Neuronal stem cell (in vitro differentiated cells): ENCODE measurements around the gene MAOB. TPM values are rescaled to one million over a fixed set of nuclear protein-coding genes. Genes with fewer than 3 reads are reported as not detected.
"Not testable (repeated sequence)": the region's sequence is repeated elsewhere in the genome, so short reads cannot be mapped to it uniquely, and the experiment has no call there.

ENCODE experiments used
- DNase-seq: peaks from one replicate; pipeline ENCODE4 v3.0.0-alpha.2; 2013; ENCODE audit warnings: low spot score
- H2AFZ ChIP-seq: one replicate; pipeline ENCODE4 v1.6.1; 2013; ENCODE audit warnings: mild to moderate bottlenecking, low read length, inconsistent platforms
- H2AK5ac ChIP-seq: 2 replicates; pipeline ENCODE4 v1.6.1; 2013; ENCODE audit warnings: low read depth, mild to moderate bottlenecking, inconsistent platforms, low read length, moderate library complexity, mixed read lengths
- H2BK120ac ChIP-seq: 2 replicates; pipeline ENCODE4 v1.6.1; 2013; ENCODE audit warnings: low read depth, mild to moderate bottlenecking, inconsistent platforms, low read length, moderate library complexity, mixed read lengths
- H2BK12ac ChIP-seq: one replicate; pipeline ENCODE4 v1.6.1; 2013; ENCODE audit warnings: low read length, inconsistent platforms
- H2BK15ac ChIP-seq: 2 replicates; pipeline ENCODE4 v1.6.1; 2013; ENCODE audit warnings: mild to moderate bottlenecking, low read length, inconsistent platforms, mixed read lengths
- H2BK5ac ChIP-seq: one replicate; pipeline ENCODE4 v1.6.1; 2013; ENCODE audit warnings: inconsistent platforms, mild to moderate bottlenecking, low read length, moderate library complexity
- H3K14ac ChIP-seq: one replicate; pipeline ENCODE4 v1.6.1; 2013; ENCODE audit warnings: low read length, inconsistent platforms
- H3K18ac ChIP-seq: 2 replicates; pipeline ENCODE4 v1.6.1; 2013; ENCODE audit warnings: low read length, inconsistent platforms
- H3K23ac ChIP-seq: 2 replicates; pipeline ENCODE4 v1.6.1; 2013; ENCODE audit warnings: low read depth, mild to moderate bottlenecking, mixed read lengths, low read length, inconsistent platforms; ENCODE audit not compliant: poor library complexity
- H3K27ac ChIP-seq: replicated peaks from 3 replicates; pipeline ENCODE4 v1.5.1; 2013; ENCODE audit warnings: low read length, inconsistent platforms
- H3K27me3 ChIP-seq, 3 experiments: 2 replicates each; pipeline ENCODE4 v1.6.1; 2013; ENCODE audit warnings: low read length in 3 of 3, mild to moderate bottlenecking in 2 of 3, inconsistent platforms in 1 of 3, low read depth in 1 of 3, mixed read lengths in 1 of 3, moderate library complexity in 1 of 3; ENCODE audit not compliant: control insufficient read depth in 3 of 3, insufficient read depth in 3 of 3
- H3K36me3 ChIP-seq, 2 donors: replicated peaks in 1 of 2; 2 replicates each; pipeline ENCODE4 v1.6.1; 2013; ENCODE audit warnings: low read length in 2 of 2; ENCODE audit not compliant: control insufficient read depth in 2 of 2, insufficient read depth in 2 of 2
- H3K4ac ChIP-seq: 2 replicates; pipeline ENCODE4 v1.6.1; 2013; ENCODE audit warnings: inconsistent platforms, mild to moderate bottlenecking, low read length, moderate library complexity
- H3K4me1 ChIP-seq, 2 donors: 1 replicate in 1 of 2; 2 replicates in 1 of 2; pipeline ENCODE4 v1.6.1; 2013; ENCODE audit warnings: low read length in 2 of 2, low read depth in 1 of 2; ENCODE audit not compliant: control insufficient read depth in 2 of 2, insufficient read depth in 1 of 2
- H3K4me2 ChIP-seq: one replicate; pipeline ENCODE4 v1.6.1; 2013; ENCODE audit warnings: mild to moderate bottlenecking, low read length, inconsistent platforms; ENCODE audit not compliant: insufficient read depth, poor library complexity, severe bottlenecking
- H3K4me3 ChIP-seq, 2 donors: 2 replicates each; pipeline ENCODE4 v1.5.1; 2013; ENCODE audit warnings: low read length in 2 of 2, mild to moderate bottlenecking in 2 of 2, inconsistent platforms in 1 of 2, moderate library complexity in 1 of 2
- H3K79me1 ChIP-seq: one replicate; pipeline ENCODE4 v1.6.1; 2013; ENCODE audit warnings: low read depth, mild to moderate bottlenecking, inconsistent platforms, low read length, moderate library complexity
- H3K9ac ChIP-seq: one replicate; pipeline ENCODE4 v1.6.1; 2013; ENCODE audit warnings: mild to moderate bottlenecking, low read depth, low read length, inconsistent platforms; ENCODE audit not compliant: poor library complexity
- H3K9me3 ChIP-seq, 2 donors: replicated peaks in 1 of 2; 2 replicates each; pipeline versions ENCODE3 to v1.6.1; 2013; ENCODE audit warnings: low read length in 2 of 2, mild to moderate bottlenecking in 2 of 2, inconsistent platforms in 1 of 2, low read depth in 1 of 2, mixed read lengths in 1 of 2, moderate library complexity in 1 of 2; ENCODE audit not compliant: control insufficient read depth in 2 of 2, insufficient read depth in 1 of 2
- H4K8ac ChIP-seq: one replicate; pipeline ENCODE4 v1.6.1; 2013; ENCODE audit warnings: low read depth, mild to moderate bottlenecking, inconsistent platforms, low read length, moderate library complexity
- H4K91ac ChIP-seq: one replicate; pipeline ENCODE4 v1.6.1; 2013; ENCODE audit warnings: low read length, low read depth, mild to moderate bottlenecking, inconsistent platforms; ENCODE audit not compliant: poor library complexity
- WGBS, 2 donors: extraction: QIAGEN DNeasy Blood & Tissue Kit; methylation state at CpG; one replicate each; pipeline ENCODE4 v1.1.7; 2013; ENCODE audit warnings: missing lambda C conversion rate in 2 of 2, mixed read lengths in 1 of 2; ENCODE audit not compliant: insufficient read length in 2 of 2, insufficient replicate concordance in 1 of 2; ENCODE audit errors: extremely low coverage in 2 of 2; 5-methylcytosine and 5-hydroxymethylcytosine counted together
- polyA plus RNA-seq, 2 experiments: library from polyadenylated mRNA; stranded (reverse); fragments of 200-250 nt; gene quantifications; one replicate each; pipeline ENCODE4 v1.2.3, GENCODE V29; 2013

Gene MAOB
- polyA plus RNA-seq (2013, experiment 1 of 2) = 1.4 TPM
- polyA plus RNA-seq (2013, experiment 2 of 2) = 1.5 TPM

DNA sequence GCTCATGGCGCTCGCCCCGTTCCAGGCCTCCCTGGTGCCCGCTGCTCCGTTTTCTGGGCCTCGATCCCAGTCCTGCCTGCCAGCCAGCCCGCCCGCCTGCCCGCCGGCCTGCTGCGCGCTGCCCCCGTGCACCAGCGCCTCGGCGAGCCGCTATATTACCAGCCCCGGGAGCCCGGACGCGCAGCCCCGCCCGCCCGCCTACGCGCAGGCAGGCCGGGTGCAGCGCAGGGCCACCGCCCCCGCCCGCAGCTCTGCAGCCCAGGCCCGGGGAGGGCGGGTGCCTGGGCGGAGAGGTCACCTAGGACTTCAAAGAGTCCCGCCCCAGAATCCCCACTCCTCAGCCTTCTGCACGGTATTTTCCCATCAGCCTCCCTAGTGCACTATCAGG lies at the start of gene MAOB:
Gene MAOB (minus strand): TSS at position 157 of the 388 bp plus-strand sequence. CDS start 151 bp downstream, at position 6.
- WGBS, 2 donors = no CpG with 5 or more reads among the region's 36 CpGs
- H2BK12ac ChIP-seq = no peak within 1 kb of the TSS
- no peaks in the 10 kb centered on the region for H3K9me3 ChIP-seq
- no peak within 1 kb of the TSS for H3K23ac ChIP-seq
- peak within 1 kb of the TSS; percentile 76 for H3K18ac ChIP-seq
- H3K14ac ChIP-seq = peak within 1 kb of the TSS; percentile 38
- no peaks in the 10 kb centered on the region for H3K4me1 ChIP-seq
- peak within 1 kb of the TSS; percentile 54 for H3K4me2 ChIP-seq
- H3K79me1 ChIP-seq = no peaks in the 10 kb centered on the region
- H4K91ac ChIP-seq = no peak within 1 kb of the TSS
- no peak within 1 kb of the TSS for H2BK120ac ChIP-seq
- H2BK5ac ChIP-seq = no peak within 1 kb of the TSS
- peaks cover 0 to 21% (median 2%) of the 10 kb centered on the region in 3 experiments for H3K27me3 ChIP-seq
- H3K4ac ChIP-seq = no peak within 1 kb of the TSS
- H2AFZ ChIP-seq = no peak within 1 kb of the TSS
- no peak within 1 kb of the TSS for H4K8ac ChIP-seq
- H3K4me3 ChIP-seq = peak within 1 kb of the TSS in 1 of 2 donors; percentile 70
- H3K36me3 ChIP-seq = no peaks in the 10 kb centered on the region
- no peak within 1 kb of the TSS for H3K27ac ChIP-seq
- peak within 1 kb of the TSS; percentile 58 for H2BK15ac ChIP-seq
- DNase-seq = peak; percentile 20
- no peak within 1 kb of the TSS for H2AK5ac ChIP-seq
- H3K9ac ChIP-seq = no peak within 1 kb of the TSS

DNA sequence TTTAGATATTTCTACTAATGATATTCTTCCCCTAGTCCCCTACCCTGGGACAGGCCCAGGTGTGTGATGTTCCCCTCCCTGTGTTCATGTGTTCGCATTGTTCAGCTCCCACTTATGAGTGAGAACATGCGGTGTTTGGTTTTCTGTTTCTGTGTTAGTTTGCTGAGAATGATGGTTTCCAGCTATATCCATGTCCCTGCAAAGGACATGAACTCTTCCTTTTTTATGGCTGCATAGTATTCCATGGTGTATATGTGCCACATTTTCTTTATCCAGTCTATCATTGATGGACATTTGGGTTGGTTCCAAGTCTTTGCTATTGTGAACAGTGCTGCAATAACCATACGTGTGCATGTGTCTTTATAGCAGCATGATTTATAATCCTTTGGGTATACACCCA lies 39.8 kb upstream of the MAOB start:
- not testable (repeated sequence) for H2BK120ac ChIP-seq, H2BK5ac ChIP-seq, H3K27me3 ChIP-seq, H3K9ac ChIP-seq, H3K18ac ChIP-seq, H3K4ac ChIP-seq, H2AK5ac ChIP-seq, H3K23ac ChIP-seq, H3K9me3 ChIP-seq, H2BK12ac ChIP-seq, H4K91ac ChIP-seq, H3K4me1 ChIP-seq, H4K8ac ChIP-seq, H3K27ac ChIP-seq, H2BK15ac ChIP-seq, H3K4me3 ChIP-seq, H3K4me2 ChIP-seq, H3K79me1 ChIP-seq, H3K36me3 ChIP-seq, H3K14ac ChIP-seq, H2AFZ ChIP-seq, DNase-seq
- no CpG with 5 or more reads among the region's 3 CpGs for WGBS, 2 donors

DNA sequence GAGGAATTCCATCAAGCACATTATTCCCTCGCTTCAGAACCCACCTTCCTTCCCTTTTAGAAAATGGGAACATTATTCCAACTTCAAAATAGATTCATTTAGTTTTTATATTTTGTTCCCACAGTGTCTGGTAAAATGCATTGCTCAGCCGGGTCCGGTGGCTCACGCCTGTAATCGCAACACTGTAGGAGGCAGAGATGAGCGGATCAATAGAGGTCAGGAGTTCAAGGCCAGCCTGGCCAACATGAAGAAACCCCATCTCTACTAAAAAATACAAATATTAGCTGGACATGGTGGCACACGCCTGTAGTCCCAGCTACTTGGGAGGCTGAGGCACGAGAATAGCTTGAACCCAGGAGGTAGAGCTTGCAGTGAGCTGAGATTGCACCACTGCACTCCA lies 28.5 kb upstream of the MAOB start:
- not testable (repeated sequence) for H3K4me2 ChIP-seq, H2BK12ac ChIP-seq, H3K4me3 ChIP-seq, H3K14ac ChIP-seq, H3K27me3 ChIP-seq, H2BK120ac ChIP-seq, H4K91ac ChIP-seq, H3K79me1 ChIP-seq, DNase-seq, H3K23ac ChIP-seq, H2BK5ac ChIP-seq, H2AFZ ChIP-seq, H4K8ac ChIP-seq, H2BK15ac ChIP-seq, H3K9me3 ChIP-seq, H3K9ac ChIP-seq, H3K4ac ChIP-seq, H2AK5ac ChIP-seq, H3K4me1 ChIP-seq, H3K18ac ChIP-seq, H3K27ac ChIP-seq, H3K36me3 ChIP-seq
- no CpG with 5 or more reads among the region's 8 CpGs for WGBS, 2 donors

GRCh38 chrX:43910012-43910411 lies 27.8 kb upstream of the MAOB start:
- Histone ChIP-seq H2AFZ (no peak overlapping the region), H3K9ac (no peak overlapping the region), H2BK5ac (no peak overlapping the region), H3K18ac (no peak overlapping the region), H2AK5ac (no peak overlapping the region), H3K4me3 (no peak overlapping the region), H3K27me3 (no peaks in the 10 kb centered on the region), H3K36me3 (no peaks in the 10 kb centered on the region), H4K8ac (no peak overlapping the region), H3K4ac (no peak overlapping the region), H3K79me1 (no peaks in the 10 kb centered on the region), H2BK15ac (no peak overlapping the region), H3K9me3 (no peaks in the 10 kb centered on the region), H2BK12ac (no peak overlapping the region), H3K4me2 (no peak overlapping the region), H3K14ac (no peak overlapping the region), H3K23ac (no peak overlapping the region), H3K27ac (no peak overlapping the region), H2BK120ac (no peak overlapping the region), H3K4me1 (no peaks in the 10 kb centered on the region), H4K91ac (no peak overlapping the region)
- WGBS, 2 donors = no CpG with 5 or more reads among the region's 1 CpG
- no peak for DNase-seq
